ENCODE results near the gene VMP1. TPM values are rescaled to one million over a fixed set of nuclear protein-coding genes. Genes with fewer than 3 reads are reported as not detected.

Gene VMP1
- total RNA-seq, 1 donor from 2014 or later, result 64.9 TPM

DNA sequence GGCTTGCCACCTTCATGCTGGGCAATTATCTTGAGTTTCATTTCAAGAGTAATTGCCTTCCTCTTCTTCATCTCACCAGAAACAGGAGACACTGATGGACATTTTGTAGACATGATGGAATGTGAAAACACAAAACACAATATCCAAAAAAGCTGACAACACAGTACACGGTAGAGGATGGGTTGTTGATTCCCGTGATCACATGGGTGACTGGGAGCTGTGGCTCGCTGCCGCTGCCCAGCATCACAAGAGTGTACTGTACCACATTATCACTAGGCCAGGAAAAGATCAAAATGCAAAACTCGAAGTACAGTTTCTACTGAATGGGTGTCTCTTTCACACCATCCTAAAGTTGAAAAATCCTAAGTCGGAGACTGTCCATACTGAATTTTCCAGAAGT, 7.7 kb upstream of the VMP1 start:
- no peak overlapping the region for H3K27ac Mint-ChIP-seq (ENCODE audit: unreplicated experiment)

DNA sequence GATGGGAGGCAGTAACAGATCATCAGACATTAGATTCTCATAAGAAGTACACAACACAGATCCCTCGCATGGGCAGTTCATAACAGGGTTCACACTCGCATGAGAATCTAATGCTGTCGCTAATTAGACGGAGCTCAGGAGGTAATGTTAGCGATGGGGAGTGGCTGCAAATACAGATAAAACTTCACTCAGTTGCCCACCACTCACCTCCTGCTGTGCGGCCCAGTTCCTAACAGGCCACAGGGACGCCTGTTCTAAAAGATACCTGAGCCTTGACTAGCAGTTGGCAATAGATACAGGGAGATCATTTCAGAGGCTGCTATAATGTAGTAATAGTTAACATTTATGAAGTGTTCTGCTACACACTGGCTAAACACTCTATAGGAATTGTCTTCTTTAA, 5.2 kb upstream of the VMP1 start:
- Mint-ChIP-seq H3K4me3 (ENCODE audit: unreplicated experiment) (no peak overlapping the region), H3K36me3 (ENCODE audit: low read depth, unreplicated experiment) (peaks cover 12% of the 10 kb centered on the region), H3K4me1 (ENCODE audit: unreplicated experiment) (peaks cover 19% of the 10 kb centered on the region), H3K27me3 (ENCODE audit: unreplicated experiment) (peaks cover 12% of the 10 kb centered on the region), H3K9me3 (ENCODE audit: unreplicated experiment) (no peaks in the 10 kb centered on the region), H3K27ac (ENCODE audit: unreplicated experiment) (no peak overlapping the region)
- no peak for DNase-seq (ENCODE audit: low spot score)
- TF ChIP-seq, protein P1, sequence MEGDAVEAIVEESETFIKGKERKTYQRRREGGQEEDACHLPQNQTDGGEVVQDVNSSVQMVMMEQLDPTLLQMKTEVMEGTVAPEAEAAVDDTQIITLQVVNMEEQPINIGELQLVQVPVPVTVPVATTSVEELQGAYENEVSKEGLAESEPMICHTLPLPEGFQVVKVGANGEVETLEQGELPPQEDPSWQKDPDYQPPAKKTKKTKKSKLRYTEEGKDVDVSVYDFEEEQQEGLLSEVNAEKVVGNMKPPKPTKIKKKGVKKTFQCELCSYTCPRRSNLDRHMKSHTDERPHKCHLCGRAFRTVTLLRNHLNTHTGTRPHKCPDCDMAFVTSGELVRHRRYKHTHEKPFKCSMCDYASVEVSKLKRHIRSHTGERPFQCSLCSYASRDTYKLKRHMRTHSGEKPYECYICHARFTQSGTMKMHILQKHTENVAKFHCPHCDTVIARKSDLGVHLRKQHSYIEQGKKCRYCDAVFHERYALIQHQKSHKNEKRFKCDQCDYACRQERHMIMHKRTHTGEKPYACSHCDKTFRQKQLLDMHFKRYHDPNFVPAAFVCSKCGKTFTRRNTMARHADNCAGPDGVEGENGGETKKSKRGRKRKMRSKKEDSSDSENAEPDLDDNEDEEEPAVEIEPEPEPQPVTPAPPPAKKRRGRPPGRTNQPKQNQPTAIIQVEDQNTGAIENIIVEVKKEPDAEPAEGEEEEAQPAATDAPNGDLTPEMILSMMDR (IDR thresholded peaks at IDR 0.05; ENCODE audit: unreplicated experiment), result no peak

More for the DNA sequence above, 7.7 kb upstream of the VMP1 start:
- DNase-seq (ENCODE audit: low spot score), result no peak
- H3K4me1 Mint-ChIP-seq (ENCODE audit: unreplicated experiment), result peaks cover 2% of the 10 kb centered on the region
- peaks cover 13% of the 10 kb centered on the region for H3K36me3 Mint-ChIP-seq (ENCODE audit: low read depth, unreplicated experiment)
- H3K9me3 Mint-ChIP-seq (ENCODE audit: unreplicated experiment), result no peaks in the 10 kb centered on the region
- H3K4me3 Mint-ChIP-seq (ENCODE audit: unreplicated experiment), result no peak overlapping the region
- TF ChIP-seq, protein P1 (IDR thresholded peaks at IDR 0.05; ENCODE audit: unreplicated experiment), result no peak
- peaks cover 2% of the 10 kb centered on the region for H3K27me3 Mint-ChIP-seq (ENCODE audit: unreplicated experiment)

DNA sequence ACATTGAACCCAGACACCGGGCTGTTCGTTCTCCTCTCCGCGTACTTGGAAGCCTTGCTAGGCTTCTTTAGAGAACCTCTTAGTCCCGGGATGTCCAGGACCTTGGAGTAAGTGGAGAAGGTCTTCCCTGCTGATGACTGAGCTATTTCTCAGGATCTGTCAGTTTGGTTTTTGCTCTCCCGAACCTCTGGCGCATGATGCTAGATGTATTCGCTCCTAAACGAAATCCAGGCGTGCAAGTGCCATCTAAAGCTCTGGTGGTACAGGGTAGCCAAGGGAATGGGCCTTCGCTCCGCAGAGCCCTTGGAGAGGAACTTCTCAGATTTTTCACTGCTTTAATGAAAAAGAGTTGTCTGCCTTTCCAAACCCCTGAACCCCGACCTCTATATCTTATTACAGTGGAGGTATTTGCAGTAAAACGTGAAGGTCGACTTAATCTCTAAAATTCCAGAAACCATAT, 547 bp downstream of the VMP1 start:
- Mint-ChIP-seq H3K9me3 (ENCODE audit: unreplicated experiment) (no peaks in the 10 kb centered on the region), H3K36me3 (ENCODE audit: low read depth, unreplicated experiment) (peaks cover 6% of the 10 kb centered on the region), H3K4me1 (ENCODE audit: unreplicated experiment) (peaks cover 33% of the 10 kb centered on the region), H3K27me3 (ENCODE audit: unreplicated experiment) (peaks cover 23% of the 10 kb centered on the region), H3K4me3 (ENCODE audit: unreplicated experiment) (peak overlapping the region; percentile 95), H3K27ac (ENCODE audit: unreplicated experiment) (peak overlapping the region; percentile 99)
- TF ChIP-seq, protein P1 (IDR thresholded peaks at IDR 0.05; ENCODE audit: unreplicated experiment), result no peak
- DNase-seq (ENCODE audit: low spot score), result no peak

DNA sequence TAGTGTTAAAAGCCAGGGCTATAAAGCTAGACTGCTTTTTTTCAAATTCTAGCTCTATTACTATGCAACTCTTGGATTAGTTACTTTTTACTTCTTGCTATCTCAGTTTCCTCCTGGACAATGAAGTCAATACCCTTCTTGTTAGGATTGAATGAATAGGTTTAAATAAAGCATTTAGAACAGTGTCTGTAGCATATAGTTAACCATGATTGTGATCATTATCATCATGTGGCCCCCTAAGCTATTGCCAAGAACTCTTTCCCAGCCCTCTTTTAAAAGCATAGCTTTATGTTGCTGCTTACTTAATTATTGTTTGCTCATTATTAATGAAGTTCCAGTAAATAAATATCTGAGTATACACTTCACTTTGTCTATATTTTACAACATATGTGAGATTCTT, 4.5 kb downstream of the VMP1 start:
- no peak overlapping the region for H3K27ac Mint-ChIP-seq (ENCODE audit: unreplicated experiment)
- DNase-seq (ENCODE audit: low spot score), result no peak
- peaks cover 16% of the 10 kb centered on the region for H3K27me3 Mint-ChIP-seq (ENCODE audit: unreplicated experiment)
- peaks cover 19% of the 10 kb centered on the region for H3K4me1 Mint-ChIP-seq (ENCODE audit: unreplicated experiment)
- TF ChIP-seq, protein P1 (IDR thresholded peaks at IDR 0.05; ENCODE audit: unreplicated experiment), result no peak
- H3K9me3 Mint-ChIP-seq (ENCODE audit: unreplicated experiment), result no peaks in the 10 kb centered on the region
- H3K4me3 Mint-ChIP-seq (ENCODE audit: unreplicated experiment), result no peak overlapping the region
- H3K36me3 Mint-ChIP-seq (ENCODE audit: low read depth, unreplicated experiment), result peaks cover 5% of the 10 kb centered on the region

DNA sequence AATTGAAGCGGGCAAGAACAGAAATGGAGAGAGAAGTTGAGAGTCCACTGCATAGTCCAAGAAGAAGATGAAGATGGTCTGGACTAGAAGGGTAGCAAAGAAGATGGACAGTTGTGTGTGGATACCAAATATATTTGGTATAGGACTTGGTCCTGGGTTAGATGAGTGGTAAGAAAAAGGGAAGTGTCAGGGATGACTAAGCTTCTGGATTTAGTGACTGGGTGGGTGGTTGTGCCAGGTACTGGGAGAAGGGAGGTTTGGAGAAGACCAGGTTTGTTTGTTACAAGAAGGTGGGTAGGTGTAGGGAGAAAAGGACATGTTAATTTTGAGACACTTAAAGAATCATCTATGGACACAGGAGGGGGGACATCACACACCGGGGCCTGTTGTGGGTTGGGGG, 5.4 kb downstream of the VMP1 start:
- Mint-ChIP-seq H3K9me3 (ENCODE audit: unreplicated experiment) (no peaks in the 10 kb centered on the region), H3K4me3 (ENCODE audit: unreplicated experiment) (no peak overlapping the region), H3K27me3 (ENCODE audit: unreplicated experiment) (peaks cover 8% of the 10 kb centered on the region), H3K4me1 (ENCODE audit: unreplicated experiment) (peaks cover 11% of the 10 kb centered on the region), H3K27ac (ENCODE audit: unreplicated experiment) (no peak overlapping the region), H3K36me3 (ENCODE audit: low read depth, unreplicated experiment) (no peaks in the 10 kb centered on the region)
- no peak for DNase-seq (ENCODE audit: low spot score)
- TF ChIP-seq, protein P1 (IDR thresholded peaks at IDR 0.05; ENCODE audit: unreplicated experiment), result no peak

Measured in endothelial cell (in vitro differentiated cells).